Measurements from ENCODE around the gene RTTN. TPM values are rescaled to one million over a fixed set of nuclear protein-coding genes. Genes with fewer than 3 reads are reported as not detected.

The RTTN gene
- total and polyA plus RNA-seq, 2 donors (not counting 3 experiments of a cell fraction or from before 2014, with no cell fraction given): 3.1 to 17.4 TPM

GRCh38 chr18:70149616-70150301, 55.7 kb downstream of the RTTN start:
- no peak overlapping the region for H3K9ac ChIP-seq (replicated peaks; ENCODE audit: extremely low read depth, insufficient read depth, low read length)
- no peak for FAIRE-seq
- no peaks in the 10 kb centered on the region for H3K9me3 ChIP-seq (replicated peaks; ENCODE audit: control insufficient read depth, insufficient read depth, low read length)
- H4K20me1 ChIP-seq (replicated peaks; ENCODE audit: control insufficient read depth, extremely low read depth, insufficient read depth, low read length): no peaks in the 10 kb centered on the region
- no TSS peak for BruUV-seq (replicated peaks)
- no peaks in the 10 kb centered on the region for H3K27me3 ChIP-seq (ENCODE audit: control insufficient read depth in 2 of 2, insufficient read depth in 2 of 2, low read length in 2 of 2)
- ChIA-PET POLR2A (no interaction called here), CTCF (no interaction called here)
- no peak overlapping the region for H3K27ac ChIP-seq (ENCODE audit: insufficient read depth, low read depth, low read length)
- dilution Hi-C loops (cut with MboI; ENCODE audit: extremely low pct_ligation_motif_present, low sequenced_read_pairs) (no loop called here), intact Hi-C loops (cut with micrococcal nuclease) (no loop called here)
- H3K4me2 ChIP-seq (ENCODE audit: insufficient read depth, low read length): no peak overlapping the region
- TF ChIP-seq MYC (IDR thresholded peaks at IDR 0.05; ENCODE audit: low read depth, low read length) (no peak), MAX (IDR thresholded peaks at IDR 0.05; ENCODE audit: insufficient read depth, insufficient read length) (no peak), CTCF (IDR thresholded peaks at IDR 0.05; ENCODE audit: extremely low read depth in 1 of 2, insufficient read depth in 1 of 2, low read depth in 1 of 2, low read length in 2 of 2) (no peak), FOS (IDR thresholded peaks at IDR 0.05; ENCODE audit: borderline replicate concordance, insufficient read depth, low read length) (no peak), GATA2 (IDR thresholded peaks at IDR 0.05; ENCODE audit: insufficient read depth, insufficient read length, low read depth, low read length) (no peak), POLR2AphosphoS5 (IDR thresholded peaks at IDR 0.05; ENCODE audit: insufficient read depth, low read depth, low read length) (no peak), JUN (IDR thresholded peaks at IDR 0.05; ENCODE audit: borderline replicate concordance, insufficient read depth, insufficient read length, low read depth) (no peak), EZH2 (IDR thresholded peaks at IDR 0.05; ENCODE audit: borderline replicate concordance, low read depth, low read length, severe bottlenecking) (no peak), POLR2A (IDR thresholded peaks at IDR 0.05; ENCODE audit: low read depth, low read length) (no peak)
- H3K79me2 ChIP-seq (ENCODE audit: control insufficient read depth, insufficient read depth, low read length): no peaks in the 10 kb centered on the region
- H3K4me3 ChIP-seq (replicated peaks in 1 of 3; ENCODE audit: insufficient read depth in 1 of 3, low read depth in 1 of 3, low read length in 3 of 3): no peak overlapping the region
- H2AFZ ChIP-seq (ENCODE audit: low read depth, low read length): no peak overlapping the region
- H3K9me1 ChIP-seq (replicated peaks; ENCODE audit: control insufficient read depth, extremely low read depth, insufficient read depth, low read length): no peaks in the 10 kb centered on the region
- no peak for DNase-seq (ENCODE audit: low read depth, low spot score)
- H3K36me3 ChIP-seq (ENCODE audit: control insufficient read depth in 2 of 2, extremely low read depth in 1 of 2, insufficient read depth in 2 of 2, low read length in 2 of 2): no peaks in the 10 kb centered on the region
- peaks cover 2% of the 10 kb centered on the region for H3K4me1 ChIP-seq (ENCODE audit: control insufficient read depth, extremely low read depth, insufficient read depth, low read length)
